HG02642 (cell line): ENCODE data around the gene OPHN1.
"Not testable (repeated sequence)": the region's sequence is repeated elsewhere in the genome, so short reads cannot be mapped to it uniquely, and the experiment has no call there.

Experiments used
- ATAC-seq: cut with Tn5 transposase; IDR thresholded peaks from one replicate; pipeline ENCODE4 v1.9.1; 2021; ENCODE audit warnings: mild to moderate bottlenecking; ENCODE audit not compliant: unreplicated experiment, poor library complexity

OPHN1 gene

GRCh38 chrX:68428431-68428830, 4.9 kb downstream of the OPHN1 start:
- no peak for ATAC-seq

DNA sequence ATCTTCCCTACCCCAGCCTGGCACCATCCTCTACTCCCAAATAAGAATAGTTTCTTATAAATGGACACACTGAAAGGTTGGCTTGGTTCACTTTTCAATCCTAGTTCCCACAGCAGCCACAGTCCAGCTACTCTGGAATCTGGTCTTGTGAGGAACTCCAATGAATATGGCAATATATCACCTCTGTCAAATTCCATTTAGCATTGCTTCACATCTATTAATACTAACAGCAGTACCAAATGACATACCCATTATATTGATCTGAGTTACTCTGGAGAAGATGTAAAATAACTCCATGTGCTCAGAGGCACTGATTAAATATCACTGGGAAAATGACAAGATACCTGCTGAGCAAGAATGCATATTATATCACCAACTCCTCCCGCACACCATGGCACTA, 8.6 kb downstream of the OPHN1 start:
- ATAC-seq, result no peak

DNA sequence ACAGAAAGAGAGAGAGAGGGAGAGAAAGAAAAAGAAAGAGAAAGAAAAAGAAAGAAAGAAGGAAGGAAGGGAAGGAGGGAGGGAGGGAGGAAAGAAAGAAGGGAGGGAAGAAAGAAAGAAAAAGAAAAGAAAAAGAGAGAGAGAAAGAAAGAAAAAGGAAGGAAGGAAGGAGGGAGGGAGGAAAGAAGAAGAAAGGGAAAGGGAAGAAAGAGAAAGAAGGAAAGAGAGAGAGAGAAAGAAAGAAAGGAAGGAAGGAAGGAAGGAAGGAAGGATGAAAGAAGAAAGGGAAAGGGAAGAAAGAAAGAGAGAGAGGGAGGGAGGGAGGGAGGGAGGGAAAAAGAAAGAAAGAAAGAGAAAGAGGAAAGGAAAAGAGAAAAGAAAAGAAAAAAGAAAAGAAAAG, 10.8 kb downstream of the OPHN1 start:
- no peak for ATAC-seq

DNA sequence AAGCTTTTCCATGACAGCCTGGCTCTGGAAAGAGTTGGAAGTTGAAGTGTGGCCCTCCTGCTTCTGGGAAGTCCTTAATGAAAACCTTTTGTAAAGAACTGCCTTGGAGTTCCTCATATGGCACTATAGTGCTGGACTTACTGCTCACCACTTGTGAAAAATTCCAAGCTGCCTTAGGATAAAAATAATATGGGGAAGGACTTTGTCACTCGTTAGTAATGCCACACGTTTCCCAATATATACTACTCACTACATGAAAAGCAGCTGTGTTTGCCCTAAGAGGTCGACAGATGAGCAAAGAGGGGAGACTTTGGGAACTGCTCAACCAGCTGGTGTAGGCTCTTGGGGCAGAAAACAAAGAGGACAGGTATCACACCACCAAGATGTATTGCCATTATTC, 11.7 kb downstream of the OPHN1 start:
- ATAC-seq, result no peak

DNA sequence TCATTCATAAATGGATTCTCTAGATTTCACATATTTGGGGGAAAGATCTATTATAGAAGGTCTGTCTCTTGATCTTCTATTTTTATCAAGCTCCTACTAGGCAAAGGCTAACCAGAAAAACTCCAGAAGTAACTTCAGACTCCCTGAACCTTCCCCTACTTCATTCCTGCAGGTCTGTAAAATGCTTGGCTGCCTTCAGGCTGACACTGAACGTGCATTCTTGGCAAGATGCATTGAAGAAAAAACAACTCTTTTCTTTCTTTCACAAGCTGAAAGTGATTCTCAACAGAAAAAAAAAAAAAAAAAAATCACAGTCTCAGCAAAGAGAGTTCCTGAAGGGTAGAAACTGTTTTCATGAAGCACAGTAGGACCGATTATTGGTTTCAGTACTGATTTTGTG, 12.7 kb downstream of the OPHN1 start:
- ATAC-seq, result no peak

DNA sequence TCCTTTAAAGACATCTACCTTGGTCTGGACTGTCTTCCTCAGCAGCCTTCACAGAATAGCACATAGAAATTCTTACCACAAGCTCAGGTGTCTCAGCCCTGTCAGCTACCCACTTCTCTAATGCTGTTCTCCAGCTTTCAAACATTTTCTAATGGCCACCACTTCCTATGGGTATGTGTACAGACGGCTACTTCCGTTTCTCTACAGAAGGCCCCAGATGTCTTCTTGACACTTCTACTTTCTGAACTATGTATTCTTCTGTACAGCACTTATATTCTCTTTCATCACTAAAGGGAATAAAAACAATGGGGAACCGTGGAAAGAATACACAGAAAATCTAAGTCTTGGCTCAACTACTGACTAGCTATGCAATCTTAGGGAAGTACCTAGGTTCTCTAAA, 13.3 kb downstream of the OPHN1 start:
- peak; percentile 48 for ATAC-seq

DNA sequence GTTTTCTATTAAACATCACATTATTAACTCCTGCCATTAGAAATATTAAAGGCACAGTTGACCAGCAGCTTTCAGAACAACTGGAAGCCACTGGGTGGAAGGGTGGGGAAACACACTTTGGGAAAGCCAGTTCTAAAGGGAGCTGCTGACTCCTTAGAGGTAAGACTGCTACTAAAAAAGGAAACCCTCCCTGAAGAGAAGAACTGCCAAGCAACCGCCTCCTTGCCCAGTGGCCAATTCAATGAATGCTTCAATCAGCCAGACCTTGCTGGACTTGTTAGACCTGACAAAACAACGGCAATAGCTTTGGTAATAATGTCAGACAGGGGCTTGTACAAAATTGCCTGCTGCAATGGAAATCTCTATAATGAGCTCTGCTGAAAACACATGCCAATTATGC, 15.6 kb downstream of the OPHN1 start:
- no peak for ATAC-seq

DNA sequence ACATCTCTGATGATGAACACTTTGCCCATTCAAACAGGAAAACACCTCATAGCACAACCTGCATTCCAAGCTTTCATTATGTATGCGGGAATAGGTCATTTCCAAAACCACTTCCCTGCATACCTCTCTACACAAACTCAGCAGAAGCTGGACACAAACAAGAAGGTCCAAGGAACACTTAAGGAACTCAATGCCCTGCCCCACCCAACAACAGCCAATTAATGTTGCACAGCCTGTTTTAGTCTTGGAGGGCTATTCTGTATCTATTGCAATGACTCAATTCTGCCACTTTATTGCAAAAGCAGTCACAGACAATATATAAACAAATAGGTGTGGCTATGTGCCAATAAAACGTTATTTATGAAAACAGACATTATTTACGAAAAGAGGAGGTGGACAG, 16.7 kb downstream of the OPHN1 start:
- ATAC-seq, result no peak

DNA sequence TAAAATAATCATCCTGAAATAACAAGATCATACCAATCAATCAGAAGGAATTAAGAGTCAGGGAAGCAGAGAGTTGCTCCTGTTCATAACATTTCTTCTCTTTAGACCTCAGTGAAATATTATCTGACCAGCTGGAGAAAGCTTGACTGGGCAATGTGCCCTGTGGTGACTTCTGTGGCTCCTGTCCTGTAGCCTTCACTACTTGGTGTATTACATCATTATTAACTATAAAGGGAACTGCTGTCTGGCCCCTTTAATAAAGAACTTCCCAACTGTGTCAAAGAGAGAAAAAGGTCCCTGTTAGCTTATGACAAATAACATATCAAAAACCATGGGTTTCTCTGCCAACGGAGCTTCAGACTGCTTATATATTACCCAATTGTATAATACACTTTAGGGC, 18.0 kb downstream of the OPHN1 start:
- ATAC-seq, result no peak

DNA sequence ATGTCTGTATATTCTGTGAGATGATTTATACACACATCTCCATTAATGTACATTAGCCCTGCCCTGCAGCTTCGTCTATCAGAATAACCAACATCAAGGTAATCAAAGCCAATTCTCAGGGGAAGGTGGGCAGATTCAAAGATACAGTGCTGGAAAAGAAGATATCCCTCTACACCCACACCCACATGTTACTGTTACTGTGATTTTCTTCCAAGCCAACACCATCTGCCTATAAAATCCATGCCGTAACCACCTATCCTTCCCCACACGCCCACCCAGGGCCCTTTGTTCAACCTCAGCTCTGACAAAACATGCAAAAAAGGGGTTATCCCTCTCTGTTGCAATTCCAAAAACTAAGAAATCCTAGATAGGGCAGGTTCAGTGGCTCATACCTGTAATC, 20.0 kb downstream of the OPHN1 start:
- no peak for ATAC-seq

DNA sequence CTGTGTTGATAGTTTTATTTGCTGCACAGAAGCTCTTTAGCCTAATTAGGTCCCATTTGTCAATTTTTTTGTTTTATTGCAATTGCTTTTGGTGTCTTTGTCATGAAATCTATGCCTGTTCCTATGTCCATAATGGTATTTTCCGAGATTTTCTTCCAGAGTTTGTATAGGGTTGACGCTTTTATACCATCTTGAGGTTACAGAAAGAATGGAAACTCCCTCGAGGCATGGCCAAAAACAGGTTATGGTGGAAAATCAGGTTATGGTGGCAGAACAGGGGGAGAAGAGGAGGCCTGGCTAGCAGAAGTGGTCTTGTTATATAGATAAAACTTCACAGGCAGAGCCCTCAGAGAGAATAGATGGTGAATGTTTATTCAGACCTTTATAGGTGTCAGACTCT, 21.6 kb downstream of the OPHN1 start:
- ATAC-seq, result no peak

GRCh38 chrX:68409194-68409593, 24.1 kb downstream of the OPHN1 start:
- no peak for ATAC-seq

GRCh38 chrX:68403522-68403921, 29.8 kb downstream of the OPHN1 start:
- no peak for ATAC-seq

DNA sequence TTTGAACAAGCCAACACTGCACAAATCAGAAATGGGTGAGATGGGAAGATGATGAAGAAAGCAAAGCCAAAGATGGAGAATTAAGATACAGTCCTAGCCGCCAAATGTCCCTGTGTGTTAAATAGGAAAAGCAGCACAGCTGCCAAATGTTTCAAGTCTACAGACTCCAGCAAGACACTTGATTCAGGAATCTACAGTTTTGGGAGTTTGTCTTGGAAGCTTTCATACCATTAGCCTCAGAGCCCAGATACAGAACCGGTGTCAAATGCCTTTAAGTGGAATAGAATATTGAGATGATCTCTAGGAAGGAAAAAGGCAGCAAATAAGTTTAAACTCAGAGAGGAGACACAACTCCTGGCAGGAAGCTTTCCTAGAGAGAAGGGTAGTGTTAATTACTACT, 30.3 kb downstream of the OPHN1 start:
- ATAC-seq, result no peak

DNA sequence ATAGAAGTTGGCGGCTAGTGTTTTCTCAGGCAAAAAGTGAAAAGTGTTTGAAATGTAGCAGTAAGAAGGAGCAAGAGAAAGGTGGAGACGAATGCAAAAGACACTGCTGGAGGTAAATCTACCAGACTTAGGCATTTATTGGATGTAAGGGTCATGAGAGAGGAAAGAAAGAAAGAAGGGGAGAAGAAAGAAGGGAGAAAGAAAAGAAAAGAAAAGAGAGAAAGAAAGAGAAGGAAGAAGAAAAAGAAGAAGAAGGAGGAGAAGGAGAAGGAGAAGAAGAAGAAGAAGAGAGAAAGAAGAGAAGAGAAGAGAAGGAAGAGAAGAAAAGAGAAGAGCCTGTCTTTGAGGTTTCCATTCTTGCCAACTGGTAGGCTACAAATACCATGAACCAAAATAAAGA, 31.2 kb downstream of the OPHN1 start:
- ATAC-seq, result no peak

GRCh38 chrX:68398291-68398690, 35.0 kb downstream of the OPHN1 start:
- no peak for ATAC-seq

GRCh38 chrX:68396953-68397352, 36.3 kb downstream of the OPHN1 start:
- no peak for ATAC-seq

GRCh38 chrX:68389419-68389960, 43.8 kb downstream of the OPHN1 start:
- not testable (repeated sequence) for ATAC-seq

DNA sequence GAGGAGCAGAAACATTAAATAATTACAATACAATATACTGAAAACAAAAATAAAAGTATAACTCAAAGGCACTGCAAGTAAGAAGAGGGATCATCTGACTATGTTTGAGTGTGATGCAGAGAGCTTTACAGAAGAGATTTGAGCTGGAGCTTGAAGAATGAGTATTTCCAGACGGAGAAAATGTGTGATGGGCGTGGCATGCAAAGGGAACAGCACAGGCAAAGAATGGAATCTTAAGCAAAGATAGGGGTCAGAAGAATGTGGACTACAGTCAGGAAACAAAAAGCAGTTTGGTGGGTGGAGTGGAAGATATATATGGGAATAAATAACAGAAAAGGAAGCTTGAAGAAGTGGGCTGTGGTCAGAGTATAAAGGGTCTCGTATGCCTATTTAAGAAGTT, 45.5 kb downstream of the OPHN1 start:
- ATAC-seq, result no peak

- no peak for ATAC-seq
Measured at GRCh38 chrX:68383540-68383939, 49.8 kb downstream of the OPHN1 start.

DNA sequence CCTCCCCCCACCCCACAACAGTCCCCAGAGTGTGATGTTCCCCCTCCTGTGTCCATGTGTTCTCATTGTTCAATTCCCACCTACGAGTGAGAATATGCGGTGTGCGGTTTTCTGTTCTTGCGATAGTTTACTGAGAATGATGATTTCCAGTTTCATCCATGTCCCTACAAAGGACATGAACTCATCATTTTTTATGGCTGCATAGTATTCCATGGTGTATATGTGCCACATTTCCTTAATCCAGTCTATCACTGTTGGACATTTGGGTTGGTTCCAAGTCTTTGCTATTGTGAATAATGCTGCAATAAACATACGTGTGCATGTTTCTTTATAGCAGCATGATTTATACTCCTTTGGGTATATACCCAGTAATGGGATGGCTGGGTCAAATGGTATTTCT, 55.7 kb downstream of the OPHN1 start:
- ATAC-seq, result not testable (repeated sequence)

DNA sequence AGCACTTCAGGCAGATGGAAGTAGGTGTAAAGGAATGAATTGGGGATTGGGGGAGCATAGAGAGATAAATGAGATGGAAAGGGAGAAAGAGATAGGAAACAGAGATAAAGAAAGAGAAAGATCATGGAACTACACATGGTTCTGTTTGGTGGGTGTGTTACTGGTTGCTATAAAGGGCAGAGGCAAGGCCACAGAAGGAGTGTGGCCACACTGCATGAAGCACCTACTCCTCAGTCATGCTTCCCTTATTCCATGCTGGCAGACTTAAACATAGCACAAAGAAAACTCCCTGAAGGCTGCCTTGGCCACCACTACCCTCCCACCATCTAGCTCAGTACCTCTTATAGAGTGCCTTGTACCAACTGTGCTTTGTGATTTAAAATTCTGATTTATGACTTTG, 56.9 kb downstream of the OPHN1 start:
- ATAC-seq, result no peak

DNA sequence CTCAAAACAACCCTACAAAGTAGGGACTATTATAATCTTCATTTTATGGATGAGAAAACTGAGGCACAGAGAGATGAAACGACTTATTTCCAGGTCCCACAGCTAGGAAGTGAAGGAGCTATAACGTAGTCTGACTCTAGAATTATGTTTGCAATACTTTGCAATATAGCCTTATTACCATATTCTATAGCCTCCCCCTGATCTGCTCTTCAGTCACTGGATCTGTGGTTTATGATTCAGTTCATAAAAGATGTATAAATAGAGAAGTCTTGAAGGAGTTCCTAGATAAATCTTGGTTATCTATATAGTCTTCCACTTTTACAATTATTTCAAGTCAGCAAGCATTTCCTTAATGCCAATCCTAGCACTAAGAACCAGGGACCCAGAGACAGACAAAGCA, 57.5 kb downstream of the OPHN1 start:
- ATAC-seq, result no peak
